Stimulated activated CD4-positive, alpha-beta T cell treated with anti-CD3 and anti-CD28 coated beads, Interleukin-4, amount 100 ng/mL, for 4 hours (primary cell): ENCODE data around the gene PITHD1.
"Not testable (repeated sequence)": the region's sequence is repeated elsewhere in the genome, so short reads cannot be mapped to it uniquely, and the experiment has no call there.

Source experiments
- DNase-seq, 2 experiments: peaks; one replicate each; pipeline ENCODE4 v3.0.0-alpha.2; 2020

Gene PITHD1

GRCh38 chr1:23777979-23778814 lies at the start of gene PITHD1:
PITHD1 (plus strand) TSS chr1:23778418; CDS start chr1:23778516, 98 bp downstream.
- DNase-seq = peak; percentile 73 to 75

- no peak for DNase-seq
Measured at GRCh38 chr1:23732363-23733224, 45.6 kb upstream of the PITHD1 start.

GRCh38 chr1:23733281-23733680 lies 44.9 kb upstream of the PITHD1 start:
- not testable (repeated sequence) for DNase-seq

- DNase-seq = no peak
Measured at GRCh38 chr1:23736437-23737134, 41.6 kb upstream of the PITHD1 start.

GRCh38 chr1:23741609-23742008 lies 36.6 kb upstream of the PITHD1 start:
- DNase-seq = no peak

- DNase-seq = no peak
Measured at GRCh38 chr1:23742670-23743286, 35.4 kb upstream of the PITHD1 start.

- DNase-seq = peak; percentile 73 to 79
Measured at GRCh38 chr1:23743287-23744152, 34.7 kb upstream of the PITHD1 start, which contains the start of gene ELOA. ELOA (plus strand) TSS chr1:23743471; CDS start chr1:23743504, 33 bp downstream.

GRCh38 chr1:23745515-23745914 lies 32.7 kb upstream of the PITHD1 start:
- DNase-seq = no peak

GRCh38 chr1:23748016-23748415 lies 30.2 kb upstream of the PITHD1 start:
- DNase-seq = no peak

- DNase-seq = no peak
Measured at GRCh38 chr1:23751050-23751814, 27.0 kb upstream of the PITHD1 start.

- no peak for DNase-seq
Measured at GRCh38 chr1:23751815-23752200, 26.4 kb upstream of the PITHD1 start.

GRCh38 chr1:23752909-23753308 lies 25.3 kb upstream of the PITHD1 start:
- DNase-seq = no peak

- no peak for DNase-seq
Measured at GRCh38 chr1:23756676-23757075, 21.5 kb upstream of the PITHD1 start.

- no peak for DNase-seq
Measured at GRCh38 chr1:23757812-23758211, 20.4 kb upstream of the PITHD1 start.

GRCh38 chr1:23759277-23759676 lies 18.9 kb upstream of the PITHD1 start:
- no peak for DNase-seq

- DNase-seq = no peak
Measured at GRCh38 chr1:23763041-23763577, 15.1 kb upstream of the PITHD1 start.

GRCh38 chr1:23768733-23769132 lies 9.5 kb upstream of the PITHD1 start:
- no peak for DNase-seq

- DNase-seq = peak; percentile 79 to 82
Measured at GRCh38 chr1:23772049-23772853, 6.0 kb upstream of the PITHD1 start.

GRCh38 chr1:23772854-23773242 lies 5.4 kb upstream of the PITHD1 start:
- no peak for DNase-seq
